Activated CD4-positive, alpha-beta T cell treated with anti-CD3 and anti-CD28 coated beads, Interleukin-2, amount 50 U/mL, for 48 hours (primary cell): Measurements from ENCODE around the gene WDR76.
A peak's percentile ranks its signal among the peaks of the same experiment; 100 is the strongest.
"Not testable (repeated sequence)": the region's sequence is repeated elsewhere in the genome, so short reads cannot be mapped to it uniquely, and the experiment has no call there.

ENCODE experiments used
- DNase-seq, 2 experiments: peaks; one replicate each; pipeline ENCODE4 v3.0.0-alpha.2; 2020

The WDR76 gene

GRCh38 chr15:43824302-43825246, 2.2 kb upstream of the WDR76 start, which contains the start of gene MFAP1:
MFAP1 (minus strand) TSS chr15:43824690; CDS start chr15:43824569, 121 bp downstream.
- peak; percentile 89 to 93 for DNase-seq

GRCh38 chr15:43825305-43825704, 1.5 kb upstream of the WDR76 start:
- DNase-seq = peak; percentile 13 to 15

GRCh38 chr15:43826029-43826507, 734 bp upstream of the WDR76 start:
- no peak for DNase-seq

GRCh38 chr15:43828061-43828657, 1.4 kb downstream of the WDR76 start:
- peak in 1 of 2 experiments; percentile 21 for DNase-seq

GRCh38 chr15:43829951-43830540, 3.2 kb downstream of the WDR76 start:
- not testable (repeated sequence) for DNase-seq

- not testable (repeated sequence) for DNase-seq
Observed at GRCh38 chr15:43830691-43831275, 4.0 kb downstream of the WDR76 start.

- DNase-seq = not testable (repeated sequence)
Observed at GRCh38 chr15:43831519-43832052, 4.8 kb downstream of the WDR76 start.

GRCh38 chr15:43832485-43832884, 5.7 kb downstream of the WDR76 start:
- not testable (repeated sequence) for DNase-seq

- DNase-seq = no peak
Observed at GRCh38 chr15:43845421-43845820, 18.6 kb downstream of the WDR76 start.

- no peak for DNase-seq
Observed at GRCh38 chr15:43851251-43851650, 24.4 kb downstream of the WDR76 start.

- DNase-seq = no peak
Observed at GRCh38 chr15:43852607-43853006, 25.8 kb downstream of the WDR76 start.

GRCh38 chr15:43854801-43855200, 28.0 kb downstream of the WDR76 start:
- no peak for DNase-seq

- no peak for DNase-seq
Observed at GRCh38 chr15:43859546-43859945, 32.7 kb downstream of the WDR76 start.

- not testable (repeated sequence) for DNase-seq
Observed at GRCh38 chr15:43866636-43867035, 39.8 kb downstream of the WDR76 start.

GRCh38 chr15:43867096-43867495, 40.3 kb downstream of the WDR76 start:
- no peak for DNase-seq

GRCh38 chr15:43868406-43868805, 41.6 kb downstream of the WDR76 start:
- DNase-seq = no peak

- no peak for DNase-seq
Observed at GRCh38 chr15:43871835-43872234, 45.0 kb downstream of the WDR76 start.

GRCh38 chr15:43872416-43873020, 45.7 kb downstream of the WDR76 start:
- no peak for DNase-seq

GRCh38 chr15:43873651-43874050, 46.8 kb downstream of the WDR76 start:
- no peak for DNase-seq

GRCh38 chr15:43876872-43877271, 50.1 kb downstream of the WDR76 start:
- no peak for DNase-seq

- DNase-seq = no peak
Observed at GRCh38 chr15:43877371-43877770, 50.6 kb downstream of the WDR76 start.

- no peak for DNase-seq
Observed at GRCh38 chr15:43878446-43878845, 51.6 kb downstream of the WDR76 start.
